Measurements from ENCODE around the gene MUC5AC. TPM values are rescaled to one million over a fixed set of nuclear protein-coding genes. Genes with fewer than 3 reads are reported as not detected.
"Not testable (repeated sequence)": the region's sequence is repeated elsewhere in the genome, so short reads cannot be mapped to it uniquely, and the experiment has no call there.

MUC5AC gene
- total RNA-seq, 1 experiment from 2014 or later, result 51.2 TPM

GRCh38 chr11:1191786-1192470, 34.2 kb downstream of the MUC5AC start:
- H3K4me1 Mint-ChIP-seq (ENCODE audit: low read depth, unreplicated experiment); H3K27ac Mint-ChIP-seq (ENCODE audit: unreplicated experiment); H3K27me3 Mint-ChIP-seq (ENCODE audit: unreplicated experiment); H3K36me3 Mint-ChIP-seq (ENCODE audit: insufficient read depth, unreplicated experiment); intact Hi-C loops (cut with micrococcal nuclease; ENCODE audit: unreplicated experiment); DNase-seq; BruUV-seq (replicated peaks); H3K4me3 Mint-ChIP-seq (ENCODE audit: low read depth, unreplicated experiment); H3K9me3 Mint-ChIP-seq (ENCODE audit: low read depth, unreplicated experiment): not testable (repeated sequence)
- CTCF ChIA-PET, result interaction anchor here (1.2 kb wide), 1 partner anchor 71 kb away, joined by 3 read pairs; no protein-coding TSS in a partner anchor

- Mint-ChIP-seq H3K27me3 (ENCODE audit: unreplicated experiment) (no peaks in the 10 kb centered on the region), H3K4me1 (ENCODE audit: low read depth, unreplicated experiment) (no peaks in the 10 kb centered on the region), H3K36me3 (ENCODE audit: insufficient read depth, unreplicated experiment) (no peaks in the 10 kb centered on the region), H3K4me3 (ENCODE audit: low read depth, unreplicated experiment) (no peak overlapping the region), H3K9me3 (ENCODE audit: low read depth, unreplicated experiment) (no peaks in the 10 kb centered on the region), H3K27ac (ENCODE audit: unreplicated experiment) (no peak overlapping the region)
- intact Hi-C loops (cut with micrococcal nuclease; ENCODE audit: unreplicated experiment), result no loop called here
- no peak for DNase-seq
- BruUV-seq (replicated peaks), result no TSS peak
- CTCF ChIA-PET, result interaction anchor here (1.2 kb wide), 1 partner anchor 70 kb away, joined by 3 read pairs; no protein-coding TSS in a partner anchor
- TF ChIP-seq CTCF (IDR thresholded peaks at IDR 0.05; ENCODE audit: unreplicated experiment), result no peak
These were observed 35.1 kb downstream of the MUC5AC start for GRCh38 chr11:1192741-1193325.

- intact Hi-C loops (cut with micrococcal nuclease; ENCODE audit: unreplicated experiment), result no loop called here
- CTCF ChIA-PET, result interaction anchor here (1.2 kb wide), 1 partner anchor 69 kb away, joined by 3 read pairs; no protein-coding TSS in a partner anchor
- Mint-ChIP-seq H3K27ac (ENCODE audit: unreplicated experiment) (no peak overlapping the region), H3K27me3 (ENCODE audit: unreplicated experiment) (no peaks in the 10 kb centered on the region), H3K4me1 (ENCODE audit: low read depth, unreplicated experiment) (no peaks in the 10 kb centered on the region), H3K36me3 (ENCODE audit: insufficient read depth, unreplicated experiment) (no peaks in the 10 kb centered on the region), H3K9me3 (ENCODE audit: low read depth, unreplicated experiment) (no peaks in the 10 kb centered on the region), H3K4me3 (ENCODE audit: low read depth, unreplicated experiment) (no peak overlapping the region)
- TF ChIP-seq CTCF (IDR thresholded peaks at IDR 0.05; ENCODE audit: unreplicated experiment), result no peak
- DNase-seq, result no peak
- BruUV-seq (replicated peaks), result no TSS peak
These were observed 35.8 kb downstream of the MUC5AC start for GRCh38 chr11:1193326-1194230.

GRCh38 chr11:1194231-1194976, 36.7 kb downstream of the MUC5AC start:
- BruUV-seq (replicated peaks), result no TSS peak

More at GRCh38 chr11:1194231-1194976, 36.7 kb downstream of the MUC5AC start:
- H3K9me3 Mint-ChIP-seq (ENCODE audit: low read depth, unreplicated experiment), result no peaks in the 10 kb centered on the region
- intact Hi-C loops (cut with micrococcal nuclease; ENCODE audit: unreplicated experiment), result no loop called here
- no peak for TF ChIP-seq CTCF (IDR thresholded peaks at IDR 0.05; ENCODE audit: unreplicated experiment)
- no peaks in the 10 kb centered on the region for H3K4me1 Mint-ChIP-seq (ENCODE audit: low read depth, unreplicated experiment)
- DNase-seq, result no peak
- CTCF ChIA-PET, result no interaction called here
- H3K27me3 Mint-ChIP-seq (ENCODE audit: unreplicated experiment), result no peaks in the 10 kb centered on the region
- no peaks in the 10 kb centered on the region for H3K36me3 Mint-ChIP-seq (ENCODE audit: insufficient read depth, unreplicated experiment)
- H3K4me3 Mint-ChIP-seq (ENCODE audit: low read depth, unreplicated experiment), result no peak overlapping the region
- H3K27ac Mint-ChIP-seq (ENCODE audit: unreplicated experiment), result no peak overlapping the region
